GM19324 (cell line): ENCODE data around the gene CALML5.

Source experiments
- ATAC-seq: cut with Tn5 transposase; IDR thresholded peaks from one replicate; pipeline ENCODE4 v1.9.1; 2021; ENCODE audit warnings: mild to moderate bottlenecking, moderate library complexity; ENCODE audit not compliant: unreplicated experiment, low FRiP score

The CALML5 gene

GRCh38 chr10:5534051-5534821 lies 34.9 kb upstream of the CALML5 start:
- no peak for ATAC-seq

- no peak for ATAC-seq
Measured at GRCh38 chr10:5533098-5533731, 33.8 kb upstream of the CALML5 start.

GRCh38 chr10:5532618-5533097 lies 33.3 kb upstream of the CALML5 start:
- no peak for ATAC-seq

- no peak for ATAC-seq
Measured at GRCh38 chr10:5532307-5532605, 32.9 kb upstream of the CALML5 start.

- no peak for ATAC-seq
Measured at GRCh38 chr10:5531558-5532306, 32.4 kb upstream of the CALML5 start.

- ATAC-seq: no peak
Measured at GRCh38 chr10:5530846-5531557, 31.6 kb upstream of the CALML5 start.

GRCh38 chr10:5530412-5530806 lies 31.0 kb upstream of the CALML5 start:
- ATAC-seq: no peak

- no peak for ATAC-seq
Measured at GRCh38 chr10:5529702-5530411, 30.5 kb upstream of the CALML5 start.

GRCh38 chr10:5528989-5529701 lies 29.8 kb upstream of the CALML5 start:
- ATAC-seq: no peak

- no peak for ATAC-seq
Measured at GRCh38 chr10:5527332-5528200, 28.2 kb upstream of the CALML5 start.

GRCh38 chr10:5526691-5527331 lies 27.4 kb upstream of the CALML5 start:
- ATAC-seq: no peak

- no peak for ATAC-seq
Measured at GRCh38 chr10:5525561-5526341, 26.4 kb upstream of the CALML5 start.

- no peak for ATAC-seq
Measured at GRCh38 chr10:5524641-5525560, 25.5 kb upstream of the CALML5 start, which contains the start of gene CALML3. Gene CALML3, plus strand, starts transcription at chr10:5524961. Its CDS starts 125 bp downstream, at chr10:5525086.

GRCh38 chr10:5523796-5524574 lies 24.6 kb upstream of the CALML5 start:
- ATAC-seq: no peak

- ATAC-seq: no peak
Measured at GRCh38 chr10:5522913-5523560, 23.7 kb upstream of the CALML5 start.
